HEK293 (cell line): ENCODE results near the gene SETD2.

Experiments
- CTCF ChIA-PET: fragments of 350-600 bp; formaldehyde crosslinking; extraction: SDS; loops from one replicate; lab custom pipeline; 2021; ENCODE audit warnings: antibody characterized with exemption; lab: Yijun Ruan, JAX
- POLR2A ChIA-PET: fragments of 300-600 bp; formaldehyde crosslinking; extraction: SDS; loops from one replicate; lab custom pipeline; 2020; ENCODE audit warnings: antibody characterized with exemption, inconsistent platforms; lab: Yijun Ruan, JAX
- H3K27ac ChIP-seq: fragments of 200-500 bp; sonication (Bioruptor generic); 2 replicates; pipeline ENCODE4 v1.5.1; 2014; ENCODE audit warnings: low read depth, low read length, control low read depth, inconsistent platforms; ENCODE audit errors: extremely low read depth
- H3K36me3 ChIP-seq, 2 experiments: fragments of 200-500 bp in 1 of 2; sonication (Bioruptor generic) in 1 of 2; 1 replicate in 1 of 2; 2 replicates in 1 of 2; pipeline ENCODE4 v1.5.1; 2014 to 2017; ENCODE audit warnings: inconsistent platforms in 2 of 2, low read length in 2 of 2; ENCODE audit not compliant: control insufficient read depth in 2 of 2, insufficient read depth in 1 of 2
- H3K4me1 ChIP-seq: fragments of 200-500 bp; sonication (Bioruptor generic); 2 replicates; pipeline ENCODE4 v1.5.1; 2014; ENCODE audit warnings: mild to moderate bottlenecking, low read length, inconsistent platforms; ENCODE audit not compliant: control insufficient read depth, insufficient read depth
- H3K4me3 ChIP-seq: 2 replicates; pipeline ENCODE4 v1.5.1; 2011; ENCODE audit warnings: low read depth, mild to moderate bottlenecking, control low read depth, low read length, moderate library complexity
- H3K9me3 ChIP-seq: fragments of 200-500 bp; sonication (Bioruptor generic); 2 replicates; pipeline ENCODE4 v1.5.1; 2014; ENCODE audit warnings: low read depth, low read length, inconsistent platforms; ENCODE audit not compliant: control insufficient read depth, insufficient read depth
- EGR2 ChIP-seq: fragments of 450-650 bp; formaldehyde crosslinking; IDR thresholded peaks from 2 replicates; pipeline ENCODE4 v1.5.1; 2016; ENCODE audit warnings: low read depth, missing biosample characterization, missing genetic modification characterization
- GLI4 ChIP-seq: fragments of 450-650 bp; formaldehyde crosslinking; IDR thresholded peaks from 2 replicates; pipeline ENCODE4 v1.5.1; 2016; ENCODE audit warnings: missing biosample characterization, missing genetic modification characterization
- GLIS2 ChIP-seq: fragments of 450-650 bp; formaldehyde crosslinking; IDR thresholded peaks from 2 replicates; pipeline ENCODE4 v1.5.1; 2016; ENCODE audit warnings: missing biosample characterization, missing genetic modification characterization
- HOXD13 ChIP-seq: sonication (generic); formaldehyde crosslinking; IDR thresholded peaks from 2 replicates; pipeline ENCODE4 v1.8.0; 2022; ENCODE audit warnings: missing genetic modification reagents, borderline replicate concordance
- ZBTB11 ChIP-seq: fragments of 450-650 bp; formaldehyde crosslinking; conservative IDR thresholded peaks from 2 replicates; pipeline ENCODE4 v1.5.1; 2016; ENCODE audit warnings: low read depth, missing biosample characterization, missing genetic modification characterization
- ZBTB6 ChIP-seq: fragments of 450-650 bp; formaldehyde crosslinking; IDR thresholded peaks from 2 replicates; pipeline ENCODE4 v1.5.1; 2017; ENCODE audit warnings: missing biosample characterization, missing genetic modification characterization
- ZFHX2 ChIP-seq: fragments of 450-650 bp; formaldehyde crosslinking; conservative IDR thresholded peaks from 2 replicates; pipeline ENCODE4 v1.5.1; 2016; ENCODE audit warnings: missing biosample characterization, missing genetic modification characterization
- ZNF2 ChIP-seq: fragments of 450-650 bp; formaldehyde crosslinking; IDR thresholded peaks from 2 replicates; pipeline ENCODE4 v1.5.1; 2016; ENCODE audit warnings: missing biosample characterization, missing genetic modification characterization
- ZNF211 ChIP-seq: fragments of 450-650 bp; formaldehyde crosslinking; IDR thresholded peaks from 2 replicates; pipeline ENCODE4 v1.5.1; 2016; ENCODE audit warnings: low read depth, missing biosample characterization, missing genetic modification characterization
- ZNF274 ChIP-seq, 2 experiments: fragments of 200-500 bp in 1 of 2; fragments of 450-650 bp in 1 of 2; sonication (Bioruptor generic) in 1 of 2; formaldehyde crosslinking in 1 of 2; IDR thresholded peaks; 2 replicates each; pipeline versions ENCODE4 v1.5.1 to v1.6.1; 2014 to 2016; ENCODE audit warnings: borderline replicate concordance in 1 of 2, inconsistent platforms in 1 of 2, low read length in 1 of 2, missing biosample characterization in 1 of 2, missing genetic modification characterization in 1 of 2
- ZNF292 ChIP-seq: fragments of 450-650 bp; formaldehyde crosslinking; IDR thresholded peaks from 2 replicates; pipeline ENCODE4 v1.5.1; 2016; ENCODE audit warnings: low read depth, missing biosample characterization, missing genetic modification characterization, borderline replicate concordance
- ZNF423 ChIP-seq: fragments of 450-650 bp; formaldehyde crosslinking; IDR thresholded peaks from 2 replicates; pipeline ENCODE4 v1.5.1; 2016; ENCODE audit warnings: missing biosample characterization, missing genetic modification characterization
- ZNF473 ChIP-seq: fragments of 450-650 bp; formaldehyde crosslinking; IDR thresholded peaks from 2 replicates; pipeline ENCODE4 v1.5.1; 2017; ENCODE audit warnings: missing biosample characterization, missing genetic modification characterization
- ZNF514 ChIP-seq: fragments of 450-650 bp; formaldehyde crosslinking; IDR thresholded peaks from 2 replicates; pipeline ENCODE4 v1.5.1; 2016; ENCODE audit warnings: missing biosample characterization, missing genetic modification characterization
- ZNF596 ChIP-seq: fragments of 450-650 bp; IDR thresholded peaks from 2 replicates; pipeline ENCODE4 v1.5.0; 2018; ENCODE audit warnings: missing biosample characterization, mild to moderate bottlenecking, missing genetic modification characterization, moderate library complexity
- ZNF654 ChIP-seq: fragments of 450-650 bp; formaldehyde crosslinking; IDR thresholded peaks from 2 replicates; pipeline ENCODE4 v1.5.1; 2016; ENCODE audit warnings: low read depth, missing biosample characterization, missing genetic modification characterization
- ZNF777 ChIP-seq: fragments of 450-650 bp; formaldehyde crosslinking; IDR thresholded peaks from 2 replicates; pipeline ENCODE4 v1.5.1; 2017; ENCODE audit warnings: missing biosample characterization, missing genetic modification characterization, borderline replicate concordance
- ZSCAN16 ChIP-seq: fragments of 450-650 bp; formaldehyde crosslinking; IDR thresholded peaks from 2 replicates; pipeline ENCODE4 v1.5.1; 2016; ENCODE audit warnings: missing biosample characterization, missing genetic modification characterization

SETD2 gene

GRCh38 chr3:46996689-46997452 is 167.0 kb downstream of the SETD2 start:
- CTCF ChIA-PET: interaction anchor here (0.5 to 2.1 kb wide), 5 partner anchors 18 to 373 kb away, joined by 3 to 15 read pairs (median 3); partner anchors contain the start of gene NBEAL2
- Histone ChIP-seq H3K4me3 (no peak overlapping the region), H3K9me3 (no peaks in the 10 kb centered on the region)
- TF ChIP-seq HOXD13 (CRISPR knock-in tag) (no peak), EGR2 (tag by site-specific recombination) (peak; percentile 18; the same call in 1 of the 2 replicates), ZBTB6 (no peak), ZNF211 (tag by site-specific recombination) (no peak), ZFHX2 (tag by site-specific recombination) (peak; percentile 62)
- TF ChIP-seq, all 188 proteins: peak for 2
- Histone ChIP-seq H3K36me3 (peaks cover 0 to 55% of the 10 kb centered on the region in 2 experiments; a peak in 1 of 3 replicates), H3K27ac (no peak overlapping the region), H3K4me1 (no peaks in the 10 kb centered on the region)
- POLR2A ChIA-PET: no interaction called here

GRCh38 chr3:46995901-46996562 is 167.9 kb downstream of the SETD2 start:
- ChIA-PET POLR2A (interaction anchor here (0.7 kb wide), 1 partner anchor 16 kb away, joined by 3 read pairs; the partner anchor contains the start of gene NBEAL2), CTCF (interaction anchor here (0.6 kb wide), 1 partner anchor 300 kb away, joined by 3 read pairs; no protein-coding TSS in a partner anchor)
- peak; percentile 57 for TF ChIP-seq GLIS2 (tag by site-specific recombination)
- no peak for TF ChIP-seq ZBTB11
- TF ChIP-seq ZNF514 (tag by site-specific recombination): no peak
- H3K36me3 ChIP-seq: peaks cover 0 to 53% of the 10 kb centered on the region in 2 experiments; a peak in 1 of 3 replicates
- no peak overlapping the region for H3K27ac ChIP-seq
- no peaks in the 10 kb centered on the region for H3K9me3 ChIP-seq
- no peaks in the 10 kb centered on the region for H3K4me1 ChIP-seq
- no peak overlapping the region for H3K4me3 ChIP-seq

GRCh38 chr3:46994801-46995731 is 168.8 kb downstream of the SETD2 start:
- no peak for TF ChIP-seq ZNF473 (tag by site-specific recombination)
- TF ChIP-seq ZNF777 (tag by site-specific recombination): no peak
- no peak for TF ChIP-seq GLI4 (tag by site-specific recombination)
- no peak for TF ChIP-seq ZNF654
- no peak for TF ChIP-seq ZNF292 (tag by site-specific recombination)
- TF ChIP-seq ZNF596: no peak
- TF ChIP-seq ZNF2 (tag by site-specific recombination): no peak
- TF ChIP-seq ZNF274 (IDR thresholded peaks at IDR 0.05; ENCODE audit: low read length): no peak
- no peak for TF ChIP-seq ZNF274 (tag by site-specific recombination; IDR thresholded peaks at IDR 0.05; ENCODE audit: borderline replicate concordance)
- no peak for TF ChIP-seq ZNF423 (tag by site-specific recombination)
- no peak for TF ChIP-seq ZSCAN16 (tag by site-specific recombination)
- Histone ChIP-seq H3K36me3 (peaks cover 0 to 47% of the 10 kb centered on the region in 2 experiments; a peak in 1 of 3 replicates), H3K27ac (no peak overlapping the region), H3K9me3 (no peaks in the 10 kb centered on the region), H3K4me3 (no peak overlapping the region), H3K4me1 (no peaks in the 10 kb centered on the region)
- ChIA-PET CTCF (interaction anchor here (0.5 kb wide), 1 partner anchor 64 kb away, joined by 3 read pairs; no protein-coding TSS in a partner anchor), POLR2A (interaction anchor here (0.7 kb wide), 1 partner anchor 15 kb away, joined by 3 read pairs; the partner anchor contains the start of gene NBEAL2)
